GM12864 (cell line): ENCODE results near the gene SLC16A12.

Experiments
- DNase-seq: peaks from one replicate; pipeline ENCODE4 v3.0.0-alpha.2; 2011; ENCODE audit warnings: low read depth
- H3K4me3 ChIP-seq: 2 replicates; pipeline ENCODE4 v1.5.1; 2011; ENCODE audit warnings: mild to moderate bottlenecking, low read depth, low read length, control low read depth
- CTCF ChIP-seq: IDR thresholded peaks from 2 replicates; pipeline ENCODE4 v1.5.1; 2011; ENCODE audit warnings: low read depth, mild to moderate bottlenecking, moderate library complexity, low read length, control low read depth, inconsistent platforms; ENCODE audit errors: missing control alignments

Gene SLC16A12

DNA sequence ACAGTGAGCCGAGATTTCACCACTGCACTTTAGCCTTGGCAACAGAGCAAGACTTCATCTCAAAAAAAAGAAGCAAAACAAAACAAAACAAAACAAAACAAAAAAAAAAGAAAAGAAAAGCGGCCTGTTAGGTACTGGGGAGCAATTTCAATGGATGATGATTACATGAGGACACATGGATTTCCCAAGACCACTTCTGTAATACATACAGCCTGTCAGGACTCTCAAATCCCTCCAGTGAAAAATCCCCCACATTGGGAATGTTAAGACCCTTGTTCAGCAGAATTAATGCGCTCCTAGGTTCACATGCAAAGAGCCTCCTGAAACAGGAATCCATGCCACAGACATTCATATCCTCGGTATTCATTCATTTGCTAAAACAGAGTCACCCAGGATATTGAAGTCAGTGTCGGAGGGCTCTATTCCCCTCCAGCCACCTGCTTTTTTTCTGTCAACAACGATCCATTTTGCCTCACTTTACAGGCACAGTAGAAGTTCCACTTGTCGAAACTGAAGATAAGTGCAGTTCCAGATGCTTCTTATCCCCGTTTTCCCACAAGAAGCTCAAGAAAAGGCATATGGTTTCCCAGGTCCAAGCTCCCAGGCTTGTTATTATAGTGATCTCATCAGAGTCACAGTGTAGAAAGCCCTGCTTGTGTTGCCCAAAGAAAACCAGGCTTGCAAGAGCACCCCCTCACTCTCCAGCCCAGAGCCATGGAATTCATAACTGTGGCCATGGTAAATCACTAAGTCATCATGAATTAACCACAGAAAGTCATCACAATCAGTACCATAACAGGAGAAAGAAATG, 20.2 kb downstream of the SLC16A12 start:
- H3K4me3 ChIP-seq = no peak overlapping the region
- no peak for DNase-seq
- no peak for TF ChIP-seq CTCF

- no peak for DNase-seq
- TF ChIP-seq CTCF = no peak
Observed at GRCh38 chr10:89513206-89513605, 22.2 kb downstream of the SLC16A12 start.

DNA sequence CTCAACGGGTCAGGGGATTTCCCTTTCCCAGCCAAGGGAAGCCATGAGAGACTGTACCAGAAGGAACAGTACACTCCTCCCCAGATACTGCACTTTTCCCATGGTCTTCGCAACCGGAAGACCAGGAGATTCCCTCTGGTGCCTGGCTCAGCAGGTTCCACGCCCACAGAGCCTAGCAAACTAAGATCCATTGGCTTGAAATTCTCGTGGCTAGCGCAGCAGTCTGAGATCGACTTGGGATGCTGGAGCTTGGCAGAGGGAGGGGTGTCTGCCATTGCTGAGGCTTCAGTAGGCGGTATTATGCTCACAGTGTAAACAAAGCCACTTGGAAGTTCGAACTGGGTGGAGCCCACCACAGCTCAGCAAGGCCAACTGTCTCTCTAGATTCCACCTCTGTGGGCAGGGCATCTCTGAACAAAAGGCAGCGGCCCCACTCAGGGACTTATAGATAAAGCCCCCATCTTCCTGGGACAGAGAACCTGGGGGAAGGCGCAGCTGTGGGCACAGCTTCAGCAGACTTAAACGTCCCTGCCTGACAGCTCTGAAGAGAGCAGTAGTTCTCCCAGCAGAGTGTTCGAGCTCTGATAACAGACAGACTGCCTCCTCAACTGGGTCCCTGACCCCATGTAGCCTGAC, 29.6 kb downstream of the SLC16A12 start:
- no peak for TF ChIP-seq CTCF
- H3K4me3 ChIP-seq = no peak overlapping the region
- no peak for DNase-seq

More at GRCh38 chr10:89513206-89513605, 22.2 kb downstream of the SLC16A12 start:
- H3K4me3 ChIP-seq = no peak overlapping the region

- DNase-seq = no peak
- TF ChIP-seq CTCF = no peak
Observed at GRCh38 chr10:89504691-89505090, 30.7 kb downstream of the SLC16A12 start.

DNA sequence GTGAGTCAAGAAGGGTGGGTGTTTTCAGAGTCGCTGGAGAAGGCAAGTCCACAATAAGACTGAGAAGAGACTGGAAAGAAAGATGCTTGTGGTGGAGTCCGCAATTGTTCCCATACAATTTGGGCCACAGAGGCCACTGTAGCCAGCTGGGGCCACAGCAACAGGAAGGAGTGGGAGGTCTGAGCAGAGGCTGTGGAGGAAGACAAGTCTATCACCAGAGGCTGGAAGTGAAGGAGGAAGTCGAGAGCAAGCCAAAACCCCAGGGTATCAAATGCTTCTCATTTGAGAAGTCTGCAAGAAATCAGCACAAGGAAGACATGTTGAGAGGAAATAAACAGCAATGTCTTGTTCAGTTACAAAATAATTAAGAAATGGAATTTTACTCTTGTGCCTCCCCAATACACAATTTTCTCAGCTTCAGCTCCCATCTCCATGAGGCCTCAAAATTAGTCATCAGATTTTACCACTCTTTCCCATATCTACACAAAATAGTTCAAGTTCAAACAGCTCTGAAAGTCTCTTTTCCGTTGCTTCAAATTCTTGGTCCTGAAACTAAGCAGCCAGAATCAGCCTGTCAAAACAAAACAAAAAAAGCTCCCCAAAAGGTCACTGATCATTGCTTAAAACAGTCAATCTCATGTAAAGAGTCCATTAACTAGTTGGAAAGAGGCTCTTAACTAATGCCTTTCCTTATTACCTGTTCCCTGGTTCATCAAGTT, 31.6 kb downstream of the SLC16A12 start:
- no peak overlapping the region for H3K4me3 ChIP-seq
- no peak for DNase-seq
- TF ChIP-seq CTCF = no peak

More at GRCh38 chr10:89504691-89505090, 30.7 kb downstream of the SLC16A12 start:
- H3K4me3 ChIP-seq = no peak overlapping the region

DNA sequence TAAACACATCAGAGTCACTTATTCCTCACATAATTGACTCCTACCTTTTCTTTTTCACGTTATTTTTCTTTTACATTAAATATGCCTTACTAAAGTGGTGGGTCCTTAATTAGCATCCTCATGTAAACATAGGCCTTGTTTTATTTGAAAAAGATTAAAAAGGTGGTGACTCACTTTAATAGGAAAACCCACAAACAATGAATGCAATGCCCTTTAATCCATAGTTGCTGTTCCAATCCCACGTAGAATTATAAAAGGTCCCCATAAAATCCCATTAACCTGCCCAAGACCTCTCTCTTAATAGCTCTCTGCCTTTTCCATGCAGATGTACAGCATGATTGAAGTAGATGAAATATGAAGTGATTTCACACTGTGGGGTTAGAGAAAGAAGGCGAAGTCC, 32.2 kb downstream of the SLC16A12 start:
- TF ChIP-seq CTCF = no peak
- H3K4me3 ChIP-seq = no peak overlapping the region
- no peak for DNase-seq
